Naive thymus-derived CD4-positive, alpha-beta T cell (primary cell): ENCODE results near the gene VAC14. TPM values are rescaled to one million over a fixed set of nuclear protein-coding genes. Genes with fewer than 3 reads are reported as not detected.

ENCODE experiments used
- ATAC-seq: fragments of 150-1000 bp; cut with Tn5 transposase; 2 replicates; pipeline ENCODE4 v1.10.0; 2021; ENCODE audit warnings: mild to moderate bottlenecking, moderate library complexity
- CTCF ChIA-PET: fragments of 350-600 bp; sonication (Branson Sonifier 250); formaldehyde crosslinking; loops from one replicate; lab custom pipeline; 2021; ENCODE audit warnings: antibody characterized with exemption; lab: Charles Lee
- POLR2A ChIA-PET: fragments of 350-600 bp; sonication (Branson Sonifier 250); formaldehyde crosslinking; loops from one replicate; lab custom pipeline; 2021; ENCODE audit warnings: antibody characterized with exemption, inconsistent platforms; lab: Charles Lee
- DNase-seq, 9 donors: peaks; one replicate each; pipeline versions ENCODE4 v3.0.0 to v3.0.0-alpha.2; 2020 to 2022; ENCODE audit warnings: mixed read lengths in 1 of 9
- H3K27ac ChIP-seq: one replicate; pipeline ENCODE4 v1.7.0; 2013; ENCODE audit warnings: mild to moderate bottlenecking, low read depth, low read length, moderate library complexity
- H3K27me3 ChIP-seq, 2 donors: one replicate each; pipeline ENCODE4 v1.7.0; 2013; ENCODE audit warnings: low read length in 2 of 2, mild to moderate bottlenecking in 2 of 2, moderate library complexity in 2 of 2; ENCODE audit not compliant: control insufficient read depth in 2 of 2, insufficient read depth in 2 of 2
- H3K36me3 ChIP-seq, 3 experiments: 1 replicate in 2 of 3; 2 replicates in 1 of 3; pipeline ENCODE4 v1.7.0; 2013; ENCODE audit warnings: low read length in 3 of 3, mild to moderate bottlenecking in 3 of 3, moderate library complexity in 1 of 3; ENCODE audit not compliant: insufficient read depth in 3 of 3, control insufficient read depth in 2 of 3
- H3K4me1 ChIP-seq, 2 donors: one replicate each; pipeline ENCODE4 v1.7.0; 2013; ENCODE audit warnings: low read length in 2 of 2, mild to moderate bottlenecking in 2 of 2, moderate library complexity in 1 of 2; ENCODE audit not compliant: control insufficient read depth in 2 of 2, insufficient read depth in 2 of 2
- H3K4me3 ChIP-seq: 2 replicates; pipeline ENCODE4 v1.7.0; 2013; ENCODE audit warnings: mild to moderate bottlenecking, low read length
- H3K9me3 ChIP-seq, 3 experiments: 1 replicate in 2 of 3; 2 replicates in 1 of 3; pipeline ENCODE4 v1.7.0; 2013; ENCODE audit warnings: low read length in 3 of 3; ENCODE audit not compliant: control insufficient read depth in 2 of 3
- H3K27ac Mint-ChIP-seq, 9 donors: one replicate each; pipeline ENCODE4 v1.8.0; 2020 to 2022; ENCODE audit warnings: mixed read lengths in 9 of 9, mild to moderate bottlenecking in 8 of 9, moderate library complexity in 5 of 9, inconsistent platforms in 2 of 9
- H3K27me3 Mint-ChIP-seq, 5 donors: one replicate each; pipeline ENCODE4 v1.8.0; 2021 to 2022; ENCODE audit warnings: mixed read lengths in 5 of 5, mild to moderate bottlenecking in 1 of 5
- H3K36me3 Mint-ChIP-seq, 5 donors: one replicate each; pipeline ENCODE4 v1.8.0; 2020 to 2022; ENCODE audit warnings: mixed read lengths in 5 of 5, mild to moderate bottlenecking in 3 of 5, inconsistent platforms in 1 of 5
- H3K4me1 Mint-ChIP-seq, 7 donors: one replicate each; pipeline ENCODE4 v1.8.0; 2020 to 2022; ENCODE audit warnings: mixed read lengths in 7 of 7, mild to moderate bottlenecking in 3 of 7, inconsistent platforms in 1 of 7
- H3K4me3 Mint-ChIP-seq, 10 donors: one replicate each; pipeline ENCODE4 v1.8.0; 2020 to 2022; ENCODE audit warnings: mild to moderate bottlenecking in 10 of 10, mixed read lengths in 10 of 10, moderate library complexity in 6 of 10, inconsistent platforms in 2 of 10
- H3K9me3 Mint-ChIP-seq, 11 donors: one replicate each; pipeline ENCODE4 v1.8.0; 2020 to 2022; ENCODE audit warnings: mixed read lengths in 11 of 11, mild to moderate bottlenecking in 4 of 11, inconsistent platforms in 1 of 11, moderate library complexity in 1 of 11
- intact Hi-C, 2 donors: fragments of 100-400 bp; cut with micrococcal nuclease; formaldehyde crosslinking; loops; one replicate each; pipeline ENCODE4 v1.15.1; 2023
- polyA plus RNA-seq, 2 donors: library from polyadenylated mRNA; unstranded; fragments of 300-500 nt; fragmentation: Illumina TruSeq; gene quantifications; one replicate each; pipeline ENCODE4 v1.2.3, GENCODE V29; 2021
- total RNA-seq, 6 experiments: library from RNA in 5 of 6; stranded (reverse) in 5 of 6; gene quantifications; 1 replicate in 5 of 6; 2 replicates in 1 of 6; pipeline ENCODE4 v1.2.3 and lab custom pipeline; 2021 to 2026

Gene VAC14
- total and polyA plus RNA-seq, 7 experiments from 2014 or later, result 29.2 to 61.2 (median 45.9) TPM

GRCh38 chr16:70753694-70754325 is 47.1 kb downstream of the VAC14 start:
- H3K4me1 Mint-ChIP-seq, result peaks cover 0 to 18% (median 5%) of the 10 kb centered on the region in 7 donors
- H3K4me1 ChIP-seq, result no peaks in the 10 kb centered on the region
- ChIA-PET CTCF (interaction anchor here (2.3 kb wide), 1 partner anchor 17 kb away, joined by 9 read pairs; no protein-coding TSS in a partner anchor), POLR2A (no interaction called here)
- H3K9me3 ChIP-seq, result no peaks in the 10 kb centered on the region
- H3K27me3 Mint-ChIP-seq, result no peaks in the 10 kb centered on the region
- H3K27me3 ChIP-seq, result no peaks in the 10 kb centered on the region
- no peak overlapping the region for H3K4me3 ChIP-seq
- no peak for ATAC-seq
- no peaks in the 10 kb centered on the region for H3K9me3 Mint-ChIP-seq
- H3K36me3 ChIP-seq, result peaks cover 0 to 79% (median 0%) of the 10 kb centered on the region in 3 experiments
- DNase-seq, result no peak
- peaks cover 0 to 35% (median 3%) of the 10 kb centered on the region in 5 donors for H3K36me3 Mint-ChIP-seq
- intact Hi-C loops, result no loop called here
- H3K4me3 Mint-ChIP-seq, result no peak overlapping the region
- peak overlapping the region in 2 of 9 donors; percentile 43 to 62 for H3K27ac Mint-ChIP-seq
- no peak overlapping the region for H3K27ac ChIP-seq

- peaks cover 0 to 22% (median 7%) of the 10 kb centered on the region in 7 donors for H3K4me1 Mint-ChIP-seq
- Histone ChIP-seq H3K27ac (no peak overlapping the region), H3K36me3 (peaks cover 0 to 74% (median 0%) of the 10 kb centered on the region in 3 experiments), H3K4me3 (no peak overlapping the region), H3K4me1 (no peaks in the 10 kb centered on the region), H3K9me3 (no peaks in the 10 kb centered on the region), H3K27me3 (no peaks in the 10 kb centered on the region)
- DNase-seq, result no peak
- CTCF ChIA-PET, result interaction anchor here (1.3 to 2.3 kb wide), 2 partner anchors 17 to 24 kb away, joined by 3 to 9 read pairs; no protein-coding TSS in a partner anchor
- POLR2A ChIA-PET, result interaction anchor here (5.9 kb wide), 1 partner anchor 15 kb away, joined by 59 read pairs; no protein-coding TSS in a partner anchor
- no peak overlapping the region for H3K4me3 Mint-ChIP-seq
- ATAC-seq, result no peak
- peak overlapping the region in 2 of 9 donors; percentile 69 to 73 for H3K27ac Mint-ChIP-seq
- no peaks in the 10 kb centered on the region for H3K9me3 Mint-ChIP-seq
- intact Hi-C loops, result no loop called here
- H3K27me3 Mint-ChIP-seq, result no peaks in the 10 kb centered on the region
- H3K36me3 Mint-ChIP-seq, result peaks cover 0 to 34% (median under 1%) of the 10 kb centered on the region in 5 donors
Measured at GRCh38 chr16:70753228-70753627, 47.7 kb downstream of the VAC14 start.

- DNase-seq (no peak), ATAC-seq (no peak)
- Mint-ChIP-seq H3K4me3 (no peak overlapping the region), H3K4me1 (peaks cover 2 to 30% (median 11%) of the 10 kb centered on the region in 7 donors), H3K27me3 (no peaks in the 10 kb centered on the region), H3K27ac (peak overlapping the region in 3 of 9 donors; percentile 51 to 73 (median 73)), H3K36me3 (peaks cover 0 to 33% (median 2%) of the 10 kb centered on the region in 5 donors), H3K9me3 (no peaks in the 10 kb centered on the region)
- peaks cover 0 to 66% (median 0%) of the 10 kb centered on the region in 3 experiments for H3K36me3 ChIP-seq
- intact Hi-C loops, result no loop called here
- peaks cover 0 to under 1% of the 10 kb centered on the region in 2 donors for H3K4me1 ChIP-seq
- H3K27ac ChIP-seq, result no peak overlapping the region
- no peaks in the 10 kb centered on the region for H3K27me3 ChIP-seq
- CTCF ChIA-PET, result interaction anchor here (1.3 to 2.3 kb wide), 2 partner anchors 18 to 23 kb away, joined by 3 to 9 read pairs; no protein-coding TSS in a partner anchor
- H3K9me3 ChIP-seq, result no peaks in the 10 kb centered on the region
- POLR2A ChIA-PET, result interaction anchor here (5.9 kb wide), 1 partner anchor 14 kb away, joined by 59 read pairs; no protein-coding TSS in a partner anchor
- no peak overlapping the region for H3K4me3 ChIP-seq
Measured at GRCh38 chr16:70752426-70752825, 48.5 kb downstream of the VAC14 start.

- CTCF ChIA-PET, result interaction anchor here (1.3 to 2.7 kb wide), 3 partner anchors 10 to 22 kb away, joined by 3 to 15 read pairs (median 3); no protein-coding TSS in a partner anchor
- Histone ChIP-seq H3K4me3 (no peak overlapping the region), H3K9me3 (no peaks in the 10 kb centered on the region), H3K27ac (no peak overlapping the region), H3K27me3 (no peaks in the 10 kb centered on the region), H3K36me3 (peaks cover 0 to 58% (median 0%) of the 10 kb centered on the region in 3 experiments), H3K4me1 (peaks cover 0 to 6% of the 10 kb centered on the region in 2 donors)
- H3K27me3 Mint-ChIP-seq, result no peaks in the 10 kb centered on the region
- H3K4me1 Mint-ChIP-seq, result peaks cover 9 to 38% (median 15%) of the 10 kb centered on the region in 7 donors
- no peak overlapping the region for H3K4me3 Mint-ChIP-seq
- intact Hi-C loops, result no loop called here
- no peak for DNase-seq
- peaks cover 0 to 33% (median 2%) of the 10 kb centered on the region in 5 donors for H3K36me3 Mint-ChIP-seq
- POLR2A ChIA-PET, result interaction anchor here (0.9 to 5.9 kb wide), 3 partner anchors 13 to 58 kb away, joined by 3 to 59 read pairs (median 9); no protein-coding TSS in a partner anchor
- no peaks in the 10 kb centered on the region for H3K9me3 Mint-ChIP-seq
- peak overlapping the region in 1 of 9 donors; percentile 65 for H3K27ac Mint-ChIP-seq
- ATAC-seq, result no peak
Measured at GRCh38 chr16:70751593-70751992, 49.4 kb downstream of the VAC14 start.

- Mint-ChIP-seq H3K4me1 (peaks cover 9 to 44% (median 20%) of the 10 kb centered on the region in 7 donors), H3K36me3 (peaks cover 0 to 39% (median 4%) of the 10 kb centered on the region in 5 donors), H3K4me3 (peak overlapping the region in 1 of 10 donors; percentile 55), H3K27me3 (no peaks in the 10 kb centered on the region), H3K9me3 (no peaks in the 10 kb centered on the region), H3K27ac (peak overlapping the region in 5 of 9 donors; percentile 25 to 89 (median 62))
- ATAC-seq (no peak), DNase-seq (no peak)
- intact Hi-C loops, result loop anchor here in 1 of 2 donors (1.0 kb wide), 1 partner anchor 19 kb away; no protein-coding TSS in a partner anchor
- Histone ChIP-seq H3K9me3 (no peaks in the 10 kb centered on the region), H3K4me3 (no peak overlapping the region), H3K27me3 (no peaks in the 10 kb centered on the region), H3K36me3 (peaks cover 0 to 54% (median 0%) of the 10 kb centered on the region in 3 experiments), H3K4me1 (peaks cover 0 to 6% of the 10 kb centered on the region in 2 donors), H3K27ac (no peak overlapping the region)
- CTCF ChIA-PET, result interaction anchor here (1.3 to 2.7 kb wide), 3 partner anchors 9 to 23 kb away, joined by 3 to 15 read pairs (median 3); no protein-coding TSS in a partner anchor
- POLR2A ChIA-PET, result interaction anchor here (0.6 to 5.9 kb wide), 4 partner anchors 13 to 57 kb away, joined by 3 to 59 read pairs (median 6); no protein-coding TSS in a partner anchor
Measured at GRCh38 chr16:70750893-70751467, 50.0 kb downstream of the VAC14 start.
